HG03442 (cell line): ENCODE data around the gene EEF2.
"Not testable (repeated sequence)": the region's sequence is repeated elsewhere in the genome, so short reads cannot be mapped to it uniquely, and the experiment has no call there.

Experiments used
- ATAC-seq: cut with Tn5 transposase; IDR thresholded peaks from one replicate; pipeline ENCODE4 v1.9.1; 2021; ENCODE audit warnings: mild to moderate bottlenecking, moderate library complexity; ENCODE audit not compliant: unreplicated experiment

Gene EEF2

DNA sequence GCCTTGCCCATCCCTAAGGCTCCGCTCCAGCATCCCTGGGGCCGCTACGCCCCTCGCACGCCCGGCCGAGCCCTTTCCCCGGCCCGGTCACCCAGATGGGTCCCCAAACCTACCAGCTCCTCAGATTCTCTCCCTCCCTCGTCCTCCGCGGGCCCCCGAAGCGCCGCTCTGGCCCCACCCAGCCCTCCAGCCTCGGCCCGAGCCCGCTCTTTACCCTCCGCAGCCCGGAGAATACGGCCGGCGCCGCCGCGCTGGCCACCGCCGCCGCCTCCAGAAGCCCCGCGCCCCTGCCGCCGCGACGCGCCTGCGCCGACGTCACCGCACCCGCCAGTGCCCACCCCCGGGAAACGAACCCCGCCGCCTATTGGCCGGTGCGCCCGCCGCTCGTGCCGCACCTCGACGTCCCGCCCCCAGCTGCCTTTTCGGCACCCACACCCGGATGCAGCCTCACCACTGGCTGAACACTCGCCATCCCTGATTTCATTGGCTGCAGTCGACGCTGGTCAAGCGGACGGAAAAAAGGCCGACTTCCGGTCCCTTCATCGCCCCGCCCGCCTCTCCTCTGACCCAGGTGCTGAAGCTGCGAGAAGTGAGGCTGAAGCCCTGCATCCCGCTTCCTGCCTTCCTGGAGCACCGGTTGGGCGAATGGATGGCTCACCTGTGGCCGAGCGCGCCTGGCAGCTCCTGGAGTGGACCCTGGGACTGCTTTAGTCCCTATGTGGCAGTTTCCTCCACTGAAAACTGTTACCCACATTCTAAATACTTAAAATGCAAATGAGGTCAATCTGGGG, 14.3 kb downstream of the EEF2 start, which contains the start of gene DAPK3:
DAPK3 (minus strand) TSS at position 292 of the 791 bp plus-strand sequence. CDS start 1,364 bp downstream, outside the sequence.
- ATAC-seq, result peak; percentile 93

DNA sequence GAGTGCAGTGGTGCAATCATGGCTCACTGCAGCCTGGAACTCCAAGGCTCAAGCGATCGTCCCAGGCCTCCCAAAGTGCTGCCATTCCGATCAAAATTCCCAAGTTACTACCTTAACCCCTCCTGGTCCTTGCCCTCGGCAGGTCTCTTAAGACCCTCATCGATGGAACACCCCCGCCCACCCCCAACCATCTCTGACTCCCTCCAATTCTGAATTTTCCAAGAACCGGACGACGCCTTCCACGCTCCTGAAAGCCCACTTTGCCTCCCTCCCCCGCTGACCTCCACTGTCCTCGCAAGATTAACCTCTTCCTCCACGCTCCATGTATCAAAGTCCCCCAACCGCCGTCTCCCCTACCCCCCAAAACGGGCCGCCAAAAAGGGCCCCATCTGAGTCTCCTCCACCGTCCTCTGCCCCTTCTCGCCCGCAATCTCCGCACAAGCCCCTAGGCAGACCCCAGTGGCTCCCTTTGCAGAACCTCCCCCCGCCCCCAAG, 14.9 kb downstream of the EEF2 start:
- no peak for ATAC-seq

DNA sequence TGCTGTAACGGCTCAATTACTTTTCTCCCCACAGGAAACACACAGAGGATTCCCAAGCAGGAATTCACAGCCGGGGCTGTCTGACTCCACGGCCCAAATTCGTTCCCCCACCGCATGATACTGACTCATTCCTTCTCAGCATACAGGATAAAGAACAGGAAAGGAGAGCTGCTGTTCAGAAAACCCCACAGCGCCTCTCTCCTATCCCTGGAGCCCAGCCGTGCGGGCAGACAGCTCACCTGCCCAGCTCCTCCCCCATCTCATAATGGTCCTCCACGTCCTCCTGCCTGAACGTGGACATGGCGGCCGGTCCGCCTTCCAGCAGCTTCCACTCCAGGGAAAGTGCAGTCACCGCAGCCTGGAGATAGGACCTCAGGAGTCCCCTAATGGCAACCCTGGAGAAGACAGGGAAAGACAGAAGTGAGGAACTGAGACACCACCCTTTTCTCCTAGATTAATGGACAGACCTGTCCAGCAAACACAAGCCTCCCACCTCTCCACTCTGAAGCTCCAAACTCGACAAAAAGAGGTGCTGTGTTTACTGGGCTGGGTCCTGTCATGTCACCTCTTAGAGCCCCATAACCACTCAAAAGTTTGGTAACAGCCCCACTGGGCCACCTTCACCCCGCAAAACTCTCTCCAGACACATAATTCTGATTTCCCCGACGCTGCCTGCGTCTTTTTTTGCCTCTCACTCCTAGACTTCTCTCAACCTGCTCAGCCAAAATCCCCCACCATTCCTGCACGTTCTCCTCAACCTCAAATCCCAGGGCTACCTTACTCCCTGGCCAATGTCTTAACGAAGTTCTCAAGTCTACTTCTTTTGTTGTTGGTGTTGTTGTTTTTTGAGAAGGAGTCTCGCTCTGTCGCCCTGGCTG, 15.6 kb downstream of the EEF2 start:
- ATAC-seq, result no peak

DNA sequence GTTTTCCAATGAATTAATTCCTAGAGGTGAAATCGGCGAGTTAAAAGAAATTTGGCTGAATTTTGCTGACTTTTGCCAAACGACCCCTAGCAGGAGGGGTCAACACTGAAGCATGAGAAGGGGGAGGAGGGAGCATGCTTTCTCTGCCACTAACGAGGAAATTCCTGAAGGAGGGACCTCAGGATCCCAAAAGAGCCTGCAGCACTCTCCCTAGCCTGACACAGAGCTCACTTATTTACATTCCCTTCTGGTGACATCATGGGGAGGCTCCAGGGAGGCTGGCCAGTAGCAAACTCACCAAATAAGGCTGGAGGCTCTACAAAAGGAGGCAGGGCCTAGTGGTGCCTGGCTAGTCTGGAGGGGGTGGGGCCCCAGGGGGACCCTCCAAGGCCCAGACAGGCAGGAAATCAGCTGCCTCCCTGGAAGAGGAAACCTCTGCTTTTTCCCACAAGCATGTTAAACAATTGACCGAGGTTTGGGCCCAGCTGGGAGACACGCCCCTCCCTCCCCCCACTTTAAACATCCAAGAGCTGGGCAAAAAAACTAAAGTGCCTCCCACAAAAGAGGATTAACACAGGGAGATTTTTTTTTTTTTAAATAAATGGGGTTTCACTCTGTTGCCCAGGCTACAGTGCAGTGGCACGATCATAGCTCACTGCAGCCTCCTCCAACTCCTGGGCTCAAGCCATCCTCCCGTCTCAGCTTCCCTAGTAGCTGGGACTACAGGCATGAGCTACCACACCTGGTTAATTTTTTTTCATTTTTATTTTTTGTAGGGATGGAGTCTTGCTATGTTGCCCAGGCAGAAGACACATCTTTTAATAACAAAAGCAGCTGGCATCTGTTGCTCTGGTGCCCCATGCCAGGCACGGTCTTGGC, 16.5 kb downstream of the EEF2 start:
- ATAC-seq, result no peak

DNA sequence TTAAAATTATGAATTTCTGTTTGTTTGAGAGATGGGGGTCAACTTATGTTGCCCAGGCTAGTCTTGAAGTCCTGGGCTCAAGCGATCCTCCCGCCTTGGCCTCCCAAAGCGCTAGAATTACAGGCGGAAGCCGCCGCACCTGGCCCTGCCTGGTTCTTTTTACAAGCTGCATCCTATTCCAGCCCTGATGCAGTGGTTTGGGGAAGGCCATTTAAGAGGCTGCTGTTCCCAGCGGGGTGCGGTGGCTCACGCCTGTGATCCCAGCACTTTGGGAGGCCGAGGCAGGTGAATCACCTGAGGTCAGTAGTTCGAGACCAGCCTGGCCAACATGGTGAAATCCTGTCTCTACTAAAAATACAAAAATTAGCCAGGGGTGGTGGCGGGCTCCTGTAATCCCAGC, 17.3 kb downstream of the EEF2 start:
- ATAC-seq, result not testable (repeated sequence)

DNA sequence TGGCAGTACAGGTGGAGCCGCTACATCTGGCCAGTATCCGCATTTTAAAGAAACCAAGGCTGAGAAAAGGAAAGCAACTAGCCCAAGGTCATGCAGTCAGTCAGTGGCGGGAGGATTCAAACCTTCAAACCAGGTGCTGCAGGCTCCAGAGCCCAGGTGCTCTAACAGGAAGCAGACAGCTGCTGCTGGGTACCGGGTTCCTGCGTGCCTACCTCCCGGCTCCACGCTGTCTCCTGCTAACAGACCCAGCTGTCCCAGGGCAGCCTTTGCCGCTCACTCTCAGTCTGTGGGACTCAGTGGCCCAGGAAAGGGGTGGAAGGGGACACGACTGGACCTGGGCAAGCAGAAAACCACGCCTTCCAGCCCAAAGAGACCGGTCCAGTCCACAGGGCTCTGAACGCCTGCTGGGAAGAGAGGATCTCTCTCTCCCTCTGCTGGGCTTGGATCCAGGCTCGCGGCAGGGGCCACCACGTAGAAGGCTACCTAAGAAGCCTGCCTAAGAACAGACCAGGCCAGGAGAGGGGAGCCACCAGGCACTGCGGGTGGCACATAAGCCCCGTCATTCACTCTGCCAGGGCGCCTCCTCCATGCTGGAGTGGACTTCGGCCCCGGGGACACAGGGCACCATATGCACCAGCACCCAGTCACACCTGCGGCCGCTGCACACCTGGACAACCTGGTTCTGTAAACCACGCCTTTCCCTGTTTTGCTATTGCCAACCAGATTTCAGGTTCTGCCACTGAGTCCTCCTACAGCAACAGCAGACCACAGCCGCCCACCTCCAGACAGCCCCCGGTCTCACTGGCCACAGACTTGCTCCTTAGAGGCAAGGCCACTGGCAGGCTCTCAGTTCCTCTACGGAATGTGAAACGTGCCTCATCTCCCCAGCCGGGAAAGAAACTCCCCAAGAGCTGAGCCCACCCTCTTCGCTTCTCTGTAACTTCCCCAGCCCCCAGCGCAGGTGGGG, 18.9 kb downstream of the EEF2 start:
- ATAC-seq, result no peak

DNA sequence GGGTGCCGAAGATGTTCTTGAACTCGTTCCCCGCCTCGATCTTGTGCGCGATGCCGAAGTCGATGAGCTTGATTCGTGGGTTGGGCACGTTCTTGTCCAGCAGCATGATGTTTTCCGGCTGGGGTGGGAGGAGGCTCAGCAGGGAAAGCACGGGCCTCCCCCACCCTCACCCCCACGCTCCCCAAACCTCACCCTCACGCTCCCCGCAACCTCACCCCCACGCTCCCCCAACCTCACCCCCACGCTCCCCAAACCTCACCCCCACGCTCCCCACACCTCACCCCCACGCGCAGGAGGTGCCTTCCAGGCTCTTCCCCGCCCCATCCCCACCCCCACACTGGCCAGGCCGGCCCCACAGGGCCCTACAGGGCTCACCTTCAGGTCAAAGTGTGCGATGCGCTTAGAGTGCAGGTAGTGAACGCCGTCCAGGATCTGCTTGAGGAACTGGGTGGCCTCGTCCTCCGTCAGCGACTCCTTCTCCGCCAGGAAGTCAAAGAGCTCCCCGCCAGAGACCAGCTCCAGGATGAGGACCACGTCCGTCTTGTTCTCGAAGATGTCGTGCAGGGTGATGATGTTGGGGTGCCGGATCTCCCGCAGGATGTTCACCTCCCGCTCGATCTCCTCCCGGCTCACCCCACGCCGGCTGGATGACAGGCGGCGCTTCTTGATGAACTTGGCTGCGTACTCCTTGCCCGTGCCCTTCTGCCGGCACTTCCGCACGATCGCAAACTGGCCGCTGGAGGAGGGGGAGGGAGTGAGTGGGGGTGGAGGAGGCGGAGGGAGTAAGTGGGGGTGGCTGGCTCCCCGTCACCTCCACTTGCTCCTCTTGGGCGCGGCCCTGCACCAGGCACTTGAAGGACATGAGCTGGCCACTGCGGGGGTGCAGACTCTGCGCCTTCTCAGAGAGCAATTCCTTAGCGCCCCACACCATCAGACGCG, 20.7 kb downstream of the EEF2 start:
- no peak for ATAC-seq

DNA sequence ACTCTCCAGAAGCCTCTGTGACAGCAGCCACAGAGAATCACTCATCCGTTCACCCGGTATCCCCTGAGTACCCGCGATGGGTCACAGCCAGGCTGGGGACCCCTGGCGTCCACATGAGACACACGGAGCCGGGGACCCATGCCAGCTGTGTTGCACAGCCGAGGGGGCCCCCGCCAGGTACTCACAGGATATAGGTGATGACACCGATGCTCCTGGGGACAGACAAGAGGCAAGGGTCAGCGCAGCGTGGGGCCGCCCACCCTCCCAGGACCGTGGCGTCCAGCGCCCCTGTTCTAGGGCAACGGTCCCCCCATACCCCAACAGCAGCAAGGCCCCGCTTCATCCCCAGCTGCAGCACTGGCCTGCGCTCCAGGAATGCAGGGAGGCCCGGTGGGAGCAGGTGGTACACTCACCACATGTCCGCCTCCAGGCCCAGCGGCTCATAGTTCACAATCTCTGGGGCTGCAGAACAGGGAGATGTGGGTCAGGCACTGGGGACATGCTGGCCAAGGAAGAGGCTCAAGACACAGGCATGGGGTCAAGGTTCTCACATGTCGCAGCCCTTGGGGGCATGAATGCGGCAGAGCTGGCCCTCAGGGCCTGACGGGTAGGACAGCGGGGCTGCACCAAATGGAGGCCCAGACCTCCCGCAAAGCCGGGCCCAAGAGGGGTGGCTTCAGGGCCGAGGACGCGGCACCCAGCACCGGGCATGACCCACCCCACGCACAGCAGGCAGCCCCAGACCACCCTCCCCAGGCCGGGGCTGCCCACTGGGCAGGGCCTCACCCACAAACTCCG, 21.6 kb downstream of the EEF2 start:
- no peak for ATAC-seq

DNA sequence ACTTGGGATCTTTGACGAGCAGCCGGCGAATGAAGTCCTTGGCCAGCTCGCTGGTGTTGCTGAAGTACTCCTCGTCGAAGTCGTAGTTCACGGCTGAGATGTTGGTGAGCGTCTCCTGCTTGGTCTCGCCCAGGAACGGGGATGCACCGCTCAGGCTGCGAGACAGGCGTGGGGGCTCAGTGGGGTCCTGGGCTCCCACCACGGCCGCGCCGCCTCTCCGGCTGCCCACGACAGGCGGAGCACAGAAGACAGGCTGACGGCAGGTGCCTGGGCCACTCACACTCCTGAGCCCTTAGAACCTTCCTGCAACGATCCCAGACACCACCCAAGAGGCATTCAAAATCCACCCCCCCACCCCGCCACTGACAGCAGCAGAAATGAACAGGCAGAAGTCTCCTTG, 24.3 kb downstream of the EEF2 start:
- ATAC-seq, result no peak

DNA sequence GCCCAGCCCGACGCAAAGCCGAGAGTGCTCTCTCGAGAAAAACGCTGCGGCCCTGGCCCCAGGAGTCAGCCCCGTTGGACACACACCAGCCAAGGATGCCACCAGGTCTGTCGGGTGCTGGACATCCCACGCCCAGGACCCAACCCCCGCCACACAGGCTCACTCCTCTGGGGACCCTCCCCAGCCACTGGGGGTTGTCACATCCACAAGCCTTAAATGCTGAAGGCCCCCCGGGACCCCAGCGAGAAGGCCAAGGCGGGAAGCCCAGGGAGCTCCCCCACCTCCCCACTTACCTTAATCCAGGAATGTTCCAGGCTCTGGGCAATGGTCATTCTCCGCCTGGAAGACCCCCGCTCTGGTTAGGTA, 25.5 kb downstream of the EEF2 start:
- no peak for ATAC-seq

DNA sequence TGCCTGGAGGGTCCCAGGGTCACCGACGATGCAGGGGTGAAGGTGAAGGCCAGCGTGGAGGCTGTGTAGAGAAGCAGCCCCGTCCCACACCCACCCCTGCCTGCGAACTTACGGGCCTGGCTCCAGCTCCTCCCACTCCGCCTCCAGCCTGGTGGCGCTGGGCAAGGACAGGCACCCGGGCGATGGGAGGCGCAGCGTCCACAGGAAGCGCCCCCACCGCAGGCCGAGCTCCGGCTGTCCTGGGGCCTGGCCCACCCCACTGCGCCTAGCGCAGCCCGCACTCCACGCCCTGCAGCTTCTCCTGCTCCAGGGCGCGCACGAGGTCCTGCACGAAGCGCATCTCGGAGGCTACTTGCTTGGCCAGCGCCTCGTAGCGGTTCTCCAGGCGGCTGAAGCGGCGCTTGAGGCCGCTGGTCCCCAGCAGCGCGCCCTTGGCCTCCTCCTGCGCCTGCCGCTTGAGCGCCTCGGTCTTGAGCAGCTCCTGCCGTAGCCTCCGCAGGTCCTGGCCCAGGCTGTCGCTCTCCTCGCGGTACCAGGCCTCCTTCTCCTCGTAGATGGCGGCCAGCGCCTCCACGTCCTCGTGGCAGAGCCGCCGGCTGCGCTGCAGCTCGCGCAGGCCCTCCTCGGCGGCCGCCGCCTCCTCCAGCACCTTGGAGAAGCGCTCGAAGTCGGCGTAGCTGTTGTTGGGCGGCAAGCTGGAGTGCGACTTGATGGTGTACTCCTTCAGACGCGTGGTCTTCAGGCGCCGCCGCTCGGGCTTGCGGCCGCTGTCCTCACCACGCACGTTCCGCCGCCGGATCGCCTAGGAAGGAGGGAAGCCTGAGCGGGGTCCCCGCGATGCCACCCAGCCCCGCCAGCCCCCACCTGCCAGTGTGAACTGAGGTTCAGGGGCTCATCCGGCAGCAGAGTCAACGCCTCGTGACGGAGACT, 26.2 kb downstream of the EEF2 start:
- no peak for ATAC-seq

DNA sequence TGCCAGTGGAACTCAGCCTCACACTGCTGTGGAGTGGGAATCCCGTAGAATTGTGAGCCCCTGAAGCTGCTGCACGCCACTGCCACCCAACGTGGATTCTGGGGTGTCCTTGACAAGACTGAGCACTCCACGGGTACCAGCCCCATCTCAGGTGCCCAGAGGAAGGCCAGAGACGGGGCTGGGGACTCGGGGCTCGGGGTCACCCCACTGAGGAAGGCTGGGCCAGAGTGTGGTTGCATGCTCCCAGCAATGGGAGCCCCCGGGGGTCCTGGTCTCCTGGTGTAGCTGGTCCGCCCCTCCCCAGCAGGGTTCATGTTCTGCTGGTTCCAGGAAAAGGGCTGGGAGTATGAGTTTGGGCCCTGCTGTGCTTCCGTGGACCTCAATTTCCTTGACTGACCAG, 29.6 kb downstream of the EEF2 start:
- no peak for ATAC-seq

DNA sequence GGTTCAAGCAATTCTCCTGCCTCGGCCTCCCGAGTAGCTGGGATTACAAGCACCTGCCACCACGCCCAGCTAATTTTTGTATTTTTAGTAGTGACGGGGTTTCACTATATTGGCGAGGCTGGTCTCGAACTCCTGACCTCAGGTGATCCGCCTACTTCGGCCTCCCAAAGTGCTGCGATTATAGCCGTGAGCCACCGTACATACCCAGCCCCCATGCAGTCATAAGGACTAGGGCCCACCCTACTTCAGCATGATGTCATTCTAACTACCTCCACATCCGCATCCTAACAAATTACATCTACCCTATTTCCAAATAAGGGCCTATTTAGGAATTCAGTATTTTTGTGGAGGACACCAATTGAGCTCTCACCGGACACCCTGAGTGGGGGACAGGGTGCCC, 30.0 kb downstream of the EEF2 start:
- ATAC-seq, result not testable (repeated sequence)

DNA sequence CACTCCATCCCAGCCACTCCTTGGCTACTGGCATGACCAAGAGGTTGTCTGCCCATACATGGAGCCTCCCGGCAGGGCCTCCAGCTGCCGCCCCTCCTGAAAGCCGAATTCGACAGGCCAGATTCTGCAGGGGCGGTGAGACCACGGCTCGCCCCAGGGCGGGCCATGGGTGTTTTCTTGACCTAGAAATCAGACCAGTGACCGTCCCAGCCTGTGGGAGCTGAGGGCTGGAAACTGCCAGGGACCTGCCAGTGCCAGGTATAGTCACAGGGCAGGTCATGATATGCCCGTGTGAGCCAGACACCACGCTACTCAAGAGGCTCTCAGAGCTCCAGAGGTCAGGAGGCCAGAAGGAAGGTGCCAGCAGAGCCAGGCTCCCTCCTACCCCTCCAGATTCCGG, 31.2 kb downstream of the EEF2 start:
- no peak for ATAC-seq

DNA sequence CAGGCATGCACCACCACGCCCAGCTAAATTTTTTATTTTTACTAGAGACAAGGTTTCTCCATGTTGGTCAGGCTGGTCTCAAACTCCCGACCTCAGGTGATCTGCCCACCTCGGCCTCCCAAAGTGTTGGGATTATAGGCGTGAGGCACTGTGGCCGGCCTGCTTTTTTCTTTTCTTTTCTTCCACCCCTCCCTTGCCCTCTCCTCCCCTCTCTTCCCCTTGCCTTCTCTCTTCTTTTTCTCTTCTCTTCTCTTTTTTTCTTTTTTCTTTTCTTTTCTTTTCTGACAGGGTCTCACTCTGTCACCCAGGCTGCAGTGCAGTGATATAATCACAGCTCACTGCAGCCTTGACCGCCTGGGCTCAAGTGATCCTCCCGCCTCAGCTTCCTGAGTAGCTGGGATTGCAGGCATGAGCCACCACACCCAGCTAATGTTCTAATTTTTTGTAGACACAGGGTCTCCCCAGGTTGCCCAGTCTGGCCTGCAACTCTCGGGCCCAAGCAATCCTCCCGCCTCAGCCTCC, 32.4 kb downstream of the EEF2 start:
- not testable (repeated sequence) for ATAC-seq
